Natural killer cell (primary cell): ENCODE results near the gene IQCK. TPM values are rescaled to one million over a fixed set of nuclear protein-coding genes. Genes with fewer than 3 reads are reported as not detected.

Experiments
- ATAC-seq, 3 donors: fragments of 150-1000 bp in 2 of 3; fragments of 200-7000 bp in 1 of 3; cut with Tn5 transposase; 1 replicate in 1 of 3; 2 replicates in 2 of 3; pipeline ENCODE4 v1.10.0; 2021; ENCODE audit warnings: mild to moderate bottlenecking in 2 of 3, moderate library complexity in 2 of 3
- DNase-seq, 2 donors: peaks; one replicate each; pipeline versions ENCODE4 v3.0.0 to v3.0.0-alpha.2; 2013 to 2021; ENCODE audit warnings: mixed read lengths in 1 of 2
- H3K27ac ChIP-seq: one replicate; pipeline ENCODE4 v1.5.1; 2013; ENCODE audit warnings: mild to moderate bottlenecking, low read length
- H3K27me3 ChIP-seq: one replicate; pipeline ENCODE4 v1.6.1; 2013; ENCODE audit warnings: low read length; ENCODE audit not compliant: control insufficient read depth, insufficient read depth
- H3K36me3 ChIP-seq: one replicate; pipeline ENCODE4 v1.6.1; 2013; ENCODE audit warnings: low read length; ENCODE audit not compliant: control insufficient read depth, insufficient read depth
- H3K4me1 ChIP-seq: one replicate; pipeline ENCODE4 v1.6.1; 2013; ENCODE audit warnings: low read length; ENCODE audit not compliant: control insufficient read depth, insufficient read depth
- H3K4me3 ChIP-seq: one replicate; pipeline ENCODE4 v1.5.1; 2013; ENCODE audit warnings: low read length
- H3K9me3 ChIP-seq: one replicate; pipeline ENCODE4 v1.6.1; 2013; ENCODE audit warnings: low read length; ENCODE audit not compliant: control insufficient read depth, insufficient read depth
- H3K27ac Mint-ChIP-seq, 2 donors: one replicate each; pipeline ENCODE4 v1.8.0; 2022; ENCODE audit warnings: mild to moderate bottlenecking in 2 of 2, mixed read lengths in 2 of 2, moderate library complexity in 1 of 2
- H3K27me3 Mint-ChIP-seq, 2 donors: one replicate each; pipeline ENCODE4 v1.8.0; 2022; ENCODE audit warnings: low read depth in 2 of 2, mixed read lengths in 2 of 2
- H3K36me3 Mint-ChIP-seq: one replicate; pipeline ENCODE4 v1.8.0; 2022; ENCODE audit warnings: mixed read lengths
- H3K4me1 Mint-ChIP-seq, 2 donors: one replicate each; pipeline ENCODE4 v1.8.0; 2022; ENCODE audit warnings: mixed read lengths in 2 of 2
- H3K4me3 Mint-ChIP-seq: one replicate; pipeline ENCODE4 v1.8.0; 2022; ENCODE audit warnings: mild to moderate bottlenecking, moderate library complexity, mixed read lengths
- H3K9me3 Mint-ChIP-seq, 2 donors: one replicate each; pipeline ENCODE4 v1.8.0; 2022; ENCODE audit warnings: mixed read lengths in 2 of 2
- WGBS: methylation state at CpG from one replicate; pipeline ENCODE4 v1.1.7; 2013; ENCODE audit warnings: missing lambda C conversion rate; ENCODE audit not compliant: insufficient coverage; 5-methylcytosine and 5-hydroxymethylcytosine counted together
- intact Hi-C: fragments of 100-400 bp; cut with micrococcal nuclease; formaldehyde crosslinking; loops from one replicate; pipeline ENCODE4 v1.14.2; 2022
- total RNA-seq, 4 donors: library from RNA; stranded (reverse); fragments of 120-200 nt in 1 of 4; gene quantifications; one replicate each; pipeline versions ENCODE4 v1.2.3 to v1.2.4, GENCODE V29; 2013 to 2022
- TF ChIP-seq, protein P1 (sequence below): fragments of 200-600 bp; IDR thresholded peaks from one replicate; pipeline ENCODE4 v1.8.0; 2022; ENCODE audit warnings: antibody characterized with exemption

The IQCK gene
- total RNA-seq, 3 donors from 2014 or later (not counting 1 experiment from before 2014, with no cell fraction given), result 0.38 to 1.8 (median 0.68) TPM

DNA sequence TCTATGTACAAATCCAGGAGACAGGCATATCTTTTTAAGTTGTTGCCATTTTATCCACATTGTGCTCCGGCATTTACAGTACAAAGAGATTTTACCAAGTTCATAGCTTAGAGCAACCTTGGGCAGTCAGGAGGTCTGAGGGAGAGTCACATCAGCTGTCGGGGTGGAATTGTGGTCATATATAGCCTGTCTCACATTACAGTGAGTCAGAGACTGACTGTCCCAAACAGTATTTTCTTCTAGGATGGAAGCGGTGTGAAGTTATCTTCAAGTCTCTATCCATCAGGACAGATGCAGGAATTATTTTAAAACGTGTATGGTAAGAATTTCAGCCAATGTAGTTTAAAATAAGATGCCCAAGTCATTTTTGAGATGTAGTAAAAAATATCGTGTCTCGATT lies 113.6 kb downstream of the IQCK start:
- intact Hi-C loops, result no loop called here
- Mint-ChIP-seq H3K27me3 (no peaks in the 10 kb centered on the region), H3K27ac (no peak overlapping the region), H3K4me3 (no peak overlapping the region), H3K9me3 (no peaks in the 10 kb centered on the region), H3K36me3 (no peaks in the 10 kb centered on the region), H3K4me1 (no peaks in the 10 kb centered on the region)
- no peak overlapping the region for H3K27ac ChIP-seq
- DNase-seq, result no peak
- H3K27me3 ChIP-seq, result no peaks in the 10 kb centered on the region
- 72% methylated on average over 4 of the region's 6 CpGs for WGBS
- H3K36me3 ChIP-seq, result no peaks in the 10 kb centered on the region
- TF ChIP-seq, protein P1, sequence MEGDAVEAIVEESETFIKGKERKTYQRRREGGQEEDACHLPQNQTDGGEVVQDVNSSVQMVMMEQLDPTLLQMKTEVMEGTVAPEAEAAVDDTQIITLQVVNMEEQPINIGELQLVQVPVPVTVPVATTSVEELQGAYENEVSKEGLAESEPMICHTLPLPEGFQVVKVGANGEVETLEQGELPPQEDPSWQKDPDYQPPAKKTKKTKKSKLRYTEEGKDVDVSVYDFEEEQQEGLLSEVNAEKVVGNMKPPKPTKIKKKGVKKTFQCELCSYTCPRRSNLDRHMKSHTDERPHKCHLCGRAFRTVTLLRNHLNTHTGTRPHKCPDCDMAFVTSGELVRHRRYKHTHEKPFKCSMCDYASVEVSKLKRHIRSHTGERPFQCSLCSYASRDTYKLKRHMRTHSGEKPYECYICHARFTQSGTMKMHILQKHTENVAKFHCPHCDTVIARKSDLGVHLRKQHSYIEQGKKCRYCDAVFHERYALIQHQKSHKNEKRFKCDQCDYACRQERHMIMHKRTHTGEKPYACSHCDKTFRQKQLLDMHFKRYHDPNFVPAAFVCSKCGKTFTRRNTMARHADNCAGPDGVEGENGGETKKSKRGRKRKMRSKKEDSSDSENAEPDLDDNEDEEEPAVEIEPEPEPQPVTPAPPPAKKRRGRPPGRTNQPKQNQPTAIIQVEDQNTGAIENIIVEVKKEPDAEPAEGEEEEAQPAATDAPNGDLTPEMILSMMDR, result no peak
- H3K4me3 ChIP-seq, result no peak overlapping the region
- ATAC-seq, result no peak
- H3K9me3 ChIP-seq, result no peaks in the 10 kb centered on the region
- H3K4me1 ChIP-seq, result no peaks in the 10 kb centered on the region

DNA sequence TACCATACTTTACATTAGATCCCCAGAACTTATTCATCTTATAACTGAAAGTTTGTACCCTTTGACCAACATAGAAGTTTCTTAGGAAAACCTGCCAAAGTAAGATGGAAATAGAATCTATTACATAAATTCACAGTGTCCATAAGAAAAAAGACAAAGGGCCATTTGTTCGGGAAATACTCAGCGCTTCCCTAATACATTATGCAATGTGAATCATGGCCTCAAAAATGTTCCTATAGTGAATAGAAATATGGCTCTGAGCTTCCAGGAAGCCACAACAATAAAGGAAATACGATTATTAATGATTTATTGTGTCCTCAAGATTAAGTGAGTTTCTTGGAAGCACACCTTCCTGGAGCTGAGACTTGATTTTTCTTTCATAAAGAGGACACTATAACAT lies 115.1 kb downstream of the IQCK start:
- no peaks in the 10 kb centered on the region for H3K36me3 Mint-ChIP-seq
- Histone ChIP-seq H3K4me1 (no peaks in the 10 kb centered on the region), H3K27me3 (no peaks in the 10 kb centered on the region), H3K36me3 (no peaks in the 10 kb centered on the region), H3K4me3 (no peak overlapping the region), H3K9me3 (no peaks in the 10 kb centered on the region), H3K27ac (no peak overlapping the region)
- H3K27me3 Mint-ChIP-seq, result no peaks in the 10 kb centered on the region
- WGBS, result no CpG with 5 or more reads among the region's 3 CpGs
- ATAC-seq, result no peak
- no peak for DNase-seq
- H3K27ac Mint-ChIP-seq, result no peak overlapping the region
- TF ChIP-seq, protein P1, result no peak
- intact Hi-C loops, result no loop called here
- H3K4me3 Mint-ChIP-seq, result no peak overlapping the region
- H3K4me1 Mint-ChIP-seq, result no peaks in the 10 kb centered on the region
- no peaks in the 10 kb centered on the region for H3K9me3 Mint-ChIP-seq

DNA sequence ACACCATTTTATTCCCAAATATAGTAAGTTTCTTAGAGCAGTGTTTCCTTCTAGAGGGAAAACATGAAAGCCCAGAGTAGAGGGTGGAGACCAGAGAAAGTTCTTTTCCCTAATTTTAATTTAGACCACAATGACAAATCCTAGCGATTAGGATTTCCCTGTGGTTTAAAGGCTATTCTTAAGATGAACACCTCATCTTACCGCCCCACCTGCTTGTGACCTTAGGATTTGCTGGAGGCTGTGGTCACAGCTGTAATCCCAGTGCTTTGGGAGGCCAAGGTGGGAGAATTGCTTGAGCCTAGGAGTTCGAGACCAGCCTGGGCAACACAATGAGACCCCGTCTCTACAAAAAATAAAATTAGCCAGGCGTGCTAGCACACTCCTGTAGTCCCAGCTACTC lies 115.5 kb downstream of the IQCK start:
- Mint-ChIP-seq H3K4me3 (no peak overlapping the region), H3K36me3 (no peaks in the 10 kb centered on the region), H3K9me3 (no peaks in the 10 kb centered on the region), H3K27ac (no peak overlapping the region), H3K27me3 (no peaks in the 10 kb centered on the region), H3K4me1 (no peaks in the 10 kb centered on the region)
- Histone ChIP-seq H3K36me3 (no peaks in the 10 kb centered on the region), H3K4me3 (no peak overlapping the region), H3K9me3 (no peaks in the 10 kb centered on the region), H3K4me1 (no peaks in the 10 kb centered on the region), H3K27ac (no peak overlapping the region), H3K27me3 (no peaks in the 10 kb centered on the region)
- DNase-seq (no peak), ATAC-seq (no peak)
- WGBS, result 94% methylated on average over 5 of the region's 5 CpGs
- intact Hi-C loops, result no loop called here
- TF ChIP-seq, protein P1, result no peak

DNA sequence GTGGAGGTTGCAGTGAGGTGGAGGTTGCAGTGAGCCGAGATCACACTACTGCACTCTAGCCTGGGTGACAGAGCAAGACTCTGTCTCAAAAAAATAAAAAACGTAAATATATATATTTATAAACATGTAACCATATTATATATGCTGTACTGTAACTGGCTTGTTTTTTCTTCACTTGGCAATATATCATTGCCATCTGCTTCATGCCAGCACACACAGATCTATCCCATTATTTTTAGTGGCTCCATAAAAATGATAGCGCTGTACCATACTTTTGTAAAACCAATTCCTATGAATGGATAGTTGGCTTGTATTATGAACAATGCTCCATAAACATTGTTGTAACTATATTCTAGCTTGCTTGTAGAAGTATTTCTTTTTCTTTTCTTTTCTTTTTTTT lies 117.1 kb downstream of the IQCK start:
- Histone ChIP-seq H3K36me3 (no peaks in the 10 kb centered on the region), H3K4me3 (no peak overlapping the region), H3K9me3 (no peaks in the 10 kb centered on the region), H3K4me1 (no peaks in the 10 kb centered on the region), H3K27me3 (no peaks in the 10 kb centered on the region), H3K27ac (no peak overlapping the region)
- Mint-ChIP-seq H3K4me1 (no peaks in the 10 kb centered on the region), H3K4me3 (no peak overlapping the region), H3K27ac (no peak overlapping the region), H3K27me3 (no peaks in the 10 kb centered on the region), H3K9me3 (no peaks in the 10 kb centered on the region), H3K36me3 (no peaks in the 10 kb centered on the region)
- no peak for DNase-seq
- ATAC-seq, result no peak
- no CpG with 5 or more reads among the region's 3 CpGs for WGBS
- intact Hi-C loops, result no loop called here
- TF ChIP-seq, protein P1, result no peak
